ENCODE measurements around the gene ATP9A.

The ATP9A gene

GRCh38 chr20:51584116-51584515 lies 184.1 kb downstream of the ATP9A start:
- no peak for DNase-seq (ENCODE audit: low read depth)
- TF ChIP-seq, protein P1, sequence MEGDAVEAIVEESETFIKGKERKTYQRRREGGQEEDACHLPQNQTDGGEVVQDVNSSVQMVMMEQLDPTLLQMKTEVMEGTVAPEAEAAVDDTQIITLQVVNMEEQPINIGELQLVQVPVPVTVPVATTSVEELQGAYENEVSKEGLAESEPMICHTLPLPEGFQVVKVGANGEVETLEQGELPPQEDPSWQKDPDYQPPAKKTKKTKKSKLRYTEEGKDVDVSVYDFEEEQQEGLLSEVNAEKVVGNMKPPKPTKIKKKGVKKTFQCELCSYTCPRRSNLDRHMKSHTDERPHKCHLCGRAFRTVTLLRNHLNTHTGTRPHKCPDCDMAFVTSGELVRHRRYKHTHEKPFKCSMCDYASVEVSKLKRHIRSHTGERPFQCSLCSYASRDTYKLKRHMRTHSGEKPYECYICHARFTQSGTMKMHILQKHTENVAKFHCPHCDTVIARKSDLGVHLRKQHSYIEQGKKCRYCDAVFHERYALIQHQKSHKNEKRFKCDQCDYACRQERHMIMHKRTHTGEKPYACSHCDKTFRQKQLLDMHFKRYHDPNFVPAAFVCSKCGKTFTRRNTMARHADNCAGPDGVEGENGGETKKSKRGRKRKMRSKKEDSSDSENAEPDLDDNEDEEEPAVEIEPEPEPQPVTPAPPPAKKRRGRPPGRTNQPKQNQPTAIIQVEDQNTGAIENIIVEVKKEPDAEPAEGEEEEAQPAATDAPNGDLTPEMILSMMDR (IDR thresholded peaks at IDR 0.05; ENCODE audit: low read depth, low read length, missing control alignments), result no peak
- no peak overlapping the region for H3K4me3 ChIP-seq (ENCODE audit: low read depth, low read length)

DNA sequence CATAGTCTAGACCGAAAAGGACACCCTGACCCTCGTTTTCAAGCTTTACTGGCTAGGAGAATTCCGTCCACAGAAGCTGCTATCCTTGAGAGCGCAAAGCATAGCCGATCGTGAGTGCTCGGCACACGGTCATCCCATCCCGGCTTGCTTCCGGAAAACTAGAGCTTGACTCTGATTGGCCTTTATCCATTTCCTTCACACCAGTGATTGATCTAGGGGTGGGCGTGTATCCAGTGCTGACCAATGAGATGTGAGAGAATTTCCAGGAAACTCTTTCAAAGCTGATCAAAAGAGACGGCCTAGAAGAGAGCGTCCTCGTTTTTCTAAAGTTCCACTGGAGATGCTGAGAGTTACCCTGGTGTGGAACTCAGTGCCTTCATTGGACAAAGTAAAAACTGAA lies 184.7 kb downstream of the ATP9A start:
- no peak for DNase-seq (ENCODE audit: low read depth)
- no peak overlapping the region for H3K4me3 ChIP-seq (ENCODE audit: low read depth, low read length)
- TF ChIP-seq, protein P1 (IDR thresholded peaks at IDR 0.05; ENCODE audit: low read depth, low read length, missing control alignments), result no peak

GRCh38 chr20:51583073-51583472 lies 185.1 kb downstream of the ATP9A start:
- TF ChIP-seq, protein P1 (IDR thresholded peaks at IDR 0.05; ENCODE audit: low read depth, low read length, missing control alignments), result no peak

GRCh38 chr20:51581571-51581970 lies 186.6 kb downstream of the ATP9A start:
- DNase-seq (ENCODE audit: low read depth), result no peak
- H3K4me3 ChIP-seq (ENCODE audit: low read depth, low read length), result no peak overlapping the region
- TF ChIP-seq, protein P1 (IDR thresholded peaks at IDR 0.05; ENCODE audit: low read depth, low read length, missing control alignments), result no peak

More at GRCh38 chr20:51583073-51583472, 185.1 kb downstream of the ATP9A start:
- H3K4me3 ChIP-seq (ENCODE audit: low read depth, low read length), result no peak overlapping the region
- DNase-seq (ENCODE audit: low read depth), result no peak

- TF ChIP-seq, protein P1 (IDR thresholded peaks at IDR 0.05; ENCODE audit: low read depth, low read length, missing control alignments), result no peak
- H3K4me3 ChIP-seq (ENCODE audit: low read depth, low read length), result no peak overlapping the region
- no peak for DNase-seq (ENCODE audit: low read depth)
Measured at GRCh38 chr20:51579137-51579536, 189.1 kb downstream of the ATP9A start.

DNA sequence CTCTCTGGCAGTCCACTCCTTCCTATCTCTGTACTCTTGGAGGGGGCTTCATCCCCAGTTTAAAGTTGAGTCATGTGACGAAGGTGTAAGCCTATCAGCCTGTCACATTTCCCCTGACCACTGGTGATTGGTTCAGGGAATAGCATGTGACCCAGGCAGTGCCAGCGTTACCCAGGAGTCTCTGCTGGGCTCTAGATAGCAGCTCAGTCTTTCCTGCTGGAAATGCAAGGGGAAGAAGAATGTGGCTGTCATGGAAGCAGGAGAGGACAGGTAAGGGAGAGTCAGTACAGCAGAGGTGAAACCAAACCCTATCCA lies 190.1 kb downstream of the ATP9A start:
- no peak overlapping the region for H3K4me3 ChIP-seq (ENCODE audit: low read depth, low read length)
- TF ChIP-seq, protein P1 (IDR thresholded peaks at IDR 0.05; ENCODE audit: low read depth, low read length, missing control alignments), result no peak
- DNase-seq (ENCODE audit: low read depth), result no peak

GRCh38 chr20:51577432-51578144 lies 190.6 kb downstream of the ATP9A start:
- TF ChIP-seq, protein P1 (IDR thresholded peaks at IDR 0.05; ENCODE audit: low read depth, low read length, missing control alignments), result no peak
- no peak overlapping the region for H3K4me3 ChIP-seq (ENCODE audit: low read depth, low read length)
- no peak for DNase-seq (ENCODE audit: low read depth)
